Heart right ventricle (tissue), 16 donors: ENCODE results near the gene PBRM1. TPM values are rescaled to one million over a fixed set of nuclear protein-coding genes. Genes with fewer than 3 reads are reported as not detected.

Experiments
- ATAC-seq, 8 donors: fragments of 200-7000 bp; cut with Tn5 transposase; one replicate each; pipeline ENCODE4 v1.9.1; 2020; ENCODE audit warnings: mild to moderate bottlenecking in 8 of 8, moderate library complexity in 8 of 8, moderate number of reproducible peaks in 1 of 8
- DNase-seq, 2 donors: peaks; one replicate each; pipeline ENCODE4 v3.0.0-alpha.2; 2020
- H3K27ac ChIP-seq, 10 donors: fragments of 200-600 bp; sonication (generic) in 2 of 10; one replicate each; pipeline versions ENCODE4 v1.5.0 to v1.8.0; 2020 to 2022; ENCODE audit warnings: mild to moderate bottlenecking in 3 of 10
- H3K27me3 ChIP-seq, 7 donors: fragments of 200-600 bp; one replicate each; pipeline ENCODE4 v1.8.0; 2021 to 2022; ENCODE audit warnings: mild to moderate bottlenecking in 2 of 7
- H3K36me3 ChIP-seq, 9 donors: fragments of 200-600 bp; sonication (generic) in 1 of 9; one replicate each; pipeline versions ENCODE4 v1.5.0 to v1.8.0; 2020 to 2022; ENCODE audit warnings: mild to moderate bottlenecking in 2 of 9
- H3K4me1 ChIP-seq, 9 donors: fragments of 200-600 bp; sonication (generic) in 1 of 9; one replicate each; pipeline versions ENCODE4 v1.5.0 to v1.8.0; 2020 to 2022; ENCODE audit warnings: mild to moderate bottlenecking in 4 of 9
- H3K4me3 ChIP-seq, 10 donors: fragments of 200-600 bp; sonication (generic) in 2 of 10; one replicate each; pipeline versions ENCODE4 v1.5.0 to v1.8.0; 2020 to 2022; ENCODE audit warnings: mild to moderate bottlenecking in 7 of 10, moderate library complexity in 2 of 10
- H3K9me3 ChIP-seq, 11 donors: fragments of 200-600 bp in 10 of 11; sonication (generic) in 2 of 11; one replicate each; pipeline versions ENCODE4 v1.5.0 to v1.8.0; 2013 to 2022; ENCODE audit warnings: mild to moderate bottlenecking in 2 of 11, control low read depth in 1 of 11, moderate library complexity in 1 of 11
- CTCF ChIP-seq, 9 donors: fragments of 200-600 bp; sonication (generic) in 2 of 9; IDR thresholded peaks; one replicate each; pipeline versions ENCODE4 v1.5.0 to v1.8.0; 2021 to 2022; ENCODE audit warnings: antibody characterized with exemption in 9 of 9, mild to moderate bottlenecking in 5 of 9, moderate library complexity in 1 of 9
- WGBS, 2 donors: extraction: QIAGEN DNeasy Blood & Tissue Kit; methylation state at CpG; one replicate each; pipeline ENCODE4 v1.1.7; 2013; ENCODE audit warnings: inconsistent platforms in 1 of 2; 5-methylcytosine and 5-hydroxymethylcytosine counted together
- intact Hi-C, 10 donors: fragments of 100-400 bp; cut with DNase I; formaldehyde crosslinking; loops; one replicate each; pipeline versions ENCODE4 v1.11.1 to v1.14.2; 2022
- polyA plus RNA-seq, 2 donors: library from polyadenylated mRNA; stranded (reverse); fragments of 200-250 nt; gene quantifications; one replicate each; pipeline ENCODE4 v1.2.3, GENCODE V29; 2013
- total RNA-seq, 10 donors: library from RNA; stranded (reverse); fragmentation: NEBNext Ultra II Directional in 3 of 10; extraction: Animal tissue kit (Norgen Biotek cat#: 25700) in 3 of 10; gene quantifications; one replicate each; pipeline versions ENCODE4 v1.2.1 to v1.2.4, GENCODE V29; 2021 to 2023
- donor health status: Arrhythmogenic right ventricular cardiomyopathy.
- donor health status: ischemic (EF 13 %, LVEDD 7.1; RV severe dilation, severe dysfunction).
- donor health status: healthy with polysubstance abuse.
- donor health status: DM: no; HTN: yes; CAD: no.
- donor health status: DM: no; HTN: no; CAD: no.
- donor health status: ischemic (EF 25% LVEDD 6.9; RV normal size, moderate dysfunction).
- donor health status: ischemic (EF 25% LVEDD 5.7; RV mildly dilated, moderate dysfunction).
- donor health status: healthy.
- donor health status: DM: yes; HTN: yes; CAD: no.
- donor health status: Ischemic cardiomyopathy.
- donor health status: ischemic (EF 35%, LVEDD 5.7; RV mildly dilated, moderate dysfunction).
- donor health status: nonischemic (EF 11% LVEDD 7.7; RV severe dilation, severe dysfunction).
- donor health status: DM: yes; HTN: yes; CAD: no.
- donor health status: PGD.
- donor health status: ischemic (EF 29% LVEDD 5.4; RV normal size, mild dysfunction).
- donor health status: nonischemic (EF 23%, LVEDD 6.1; RV moderate dilation, normal function).

Gene PBRM1
- total and polyA plus RNA-seq, 12 donors = 6.0 to 63.9 (median 50.8) TPM

- H3K36me3 ChIP-seq = peaks cover 0 to 97% (median 0%) of the 10 kb centered on the region in 9 donors
- H3K4me3 ChIP-seq = no peak overlapping the region
- no peak overlapping the region for H3K27ac ChIP-seq
- WGBS, 2 donors = 94 to 95% methylated on average over 19 of the region's 19 CpGs
- ATAC-seq = no peak
- intact Hi-C loops = no loop called here
- peaks cover 0 to 7% (median 0%) of the 10 kb centered on the region in 9 donors for H3K4me1 ChIP-seq
- H3K27me3 ChIP-seq = no peaks in the 10 kb centered on the region
- H3K9me3 ChIP-seq = no peaks in the 10 kb centered on the region
- TF ChIP-seq CTCF (IDR thresholded peaks at IDR 0.05) = no peak
- no peak for DNase-seq
Measured at GRCh38 chr3:52516509-52517195, 169.1 kb downstream of the PBRM1 start.

GRCh38 chr3:52515192-52515591, 170.5 kb downstream of the PBRM1 start:
- DNase-seq = no peak
- no peaks in the 10 kb centered on the region for H3K9me3 ChIP-seq
- WGBS, 2 donors = 58 to 66% methylated on average over 6 of the region's 6 CpGs
- H3K36me3 ChIP-seq = peaks cover 0 to 97% (median 0%) of the 10 kb centered on the region in 9 donors
- no peak overlapping the region for H3K4me3 ChIP-seq
- no peak for TF ChIP-seq CTCF (IDR thresholded peaks at IDR 0.05)
- peaks cover 0 to 7% (median 0%) of the 10 kb centered on the region in 9 donors for H3K4me1 ChIP-seq
- no peaks in the 10 kb centered on the region for H3K27me3 ChIP-seq
- ATAC-seq = no peak
- H3K27ac ChIP-seq = no peak overlapping the region
- intact Hi-C loops = no loop called here

GRCh38 chr3:52514576-52514975, 171.1 kb downstream of the PBRM1 start:
- no peak for TF ChIP-seq CTCF (IDR thresholded peaks at IDR 0.05)
- Histone ChIP-seq H3K27ac (no peak overlapping the region), H3K4me1 (peaks cover 0 to 7% (median 0%) of the 10 kb centered on the region in 9 donors), H3K4me3 (no peak overlapping the region), H3K36me3 (peaks cover 0 to 97% (median 0%) of the 10 kb centered on the region in 9 donors), H3K27me3 (no peaks in the 10 kb centered on the region), H3K9me3 (no peaks in the 10 kb centered on the region)
- WGBS, 2 donors = 89% methylated on average over 11 of the region's 11 CpGs
- ATAC-seq (no peak), DNase-seq (no peak)
- intact Hi-C loops = no loop called here

- no peak for TF ChIP-seq CTCF (IDR thresholded peaks at IDR 0.05)
- H3K9me3 ChIP-seq = no peaks in the 10 kb centered on the region
- H3K27ac ChIP-seq = no peak overlapping the region
- 92 to 96% methylated on average over 7 of the region's 7 CpGs for WGBS, 2 donors
- peaks cover 0 to 7% (median 0%) of the 10 kb centered on the region in 9 donors for H3K4me1 ChIP-seq
- H3K27me3 ChIP-seq = no peaks in the 10 kb centered on the region
- H3K36me3 ChIP-seq = peaks cover 0 to 97% (median 0%) of the 10 kb centered on the region in 9 donors
- ATAC-seq (no peak), DNase-seq (no peak)
- H3K4me3 ChIP-seq = no peak overlapping the region
- intact Hi-C loops = no loop called here
Measured at GRCh38 chr3:52513281-52513680, 172.4 kb downstream of the PBRM1 start.
